ENCODE measurements around the gene PEDS1.

DNA sequence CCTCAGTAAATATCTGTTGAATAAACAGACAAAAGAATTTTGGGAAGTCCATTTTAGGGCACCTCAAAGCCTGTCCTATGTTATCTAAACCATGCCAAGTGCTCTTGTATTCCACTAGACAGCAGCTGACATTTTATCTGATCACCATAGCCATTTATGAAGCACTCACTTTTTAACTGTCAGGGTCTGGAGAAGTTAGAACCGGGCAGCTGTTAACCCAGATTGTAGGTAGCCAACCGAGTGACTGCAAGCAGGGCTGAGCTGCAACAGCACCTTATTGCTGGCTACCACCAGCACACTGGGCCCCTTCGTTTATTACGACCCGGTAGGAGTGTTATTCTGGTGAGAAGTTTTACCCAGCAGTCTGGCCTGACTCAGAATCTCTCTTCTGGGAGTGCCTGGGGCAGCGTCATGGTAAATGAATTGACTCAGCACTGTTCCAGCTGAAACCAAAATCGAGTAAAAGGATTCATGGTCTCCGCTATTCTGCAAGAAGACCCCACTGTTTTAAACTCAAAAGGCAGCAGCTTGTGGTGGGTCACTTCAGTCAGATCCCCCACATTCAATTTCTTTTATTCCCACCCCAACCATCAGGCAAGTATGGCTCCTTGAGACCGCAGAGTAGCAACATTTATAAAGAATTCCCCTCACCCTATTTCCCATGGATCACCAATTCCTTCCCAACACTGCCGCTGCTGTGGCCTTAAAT is 42.2 kb downstream of the PEDS1 start:
- no peak for TF ChIP-seq CTCF (IDR thresholded peaks at IDR 0.05)
- no peak for TF ChIP-seq EZH2 (IDR thresholded peaks at IDR 0.05)
- no peak for TF ChIP-seq EZH2phosphoT487 (IDR thresholded peaks at IDR 0.05)
